MCF 10A (cell line): ENCODE measurements around the gene CCDC34. TPM values are rescaled to one million over a fixed set of nuclear protein-coding genes. Genes with fewer than 3 reads are reported as not detected.

Source experiments
- BruUV-seq: library from RNA; stranded (reverse); fragments of 400-500 nt; replicated peaks from 2 replicates; lab custom pipeline; 2021; lab: Mats Ljungman, UMichigan
- CTCF ChIA-PET: fragments of 300-600 bp; sonication (Branson Sonifier 250); formaldehyde crosslinking; extraction: SDS; loops from one replicate; lab custom pipeline; 2021; ENCODE audit warnings: antibody characterized with exemption, inconsistent platforms; lab: Yijun Ruan, JAX
- POLR2A ChIA-PET: fragments of 300-600, 350-650 bp; sonication (Branson Sonifier 250); formaldehyde crosslinking; extraction: SDS; loops from one replicate; lab custom pipeline; 2020; ENCODE audit warnings: antibody characterized with exemption, inconsistent platforms; lab: Yijun Ruan, JAX
- DNase-seq: peaks from one replicate; pipeline ENCODE4 v3.0.0-alpha.2; 2018; ENCODE audit not compliant: unreplicated experiment
- H3K27ac Mint-ChIP-seq: one replicate; pipeline ENCODE4 v1.8.0; 2022; ENCODE audit warnings: mild to moderate bottlenecking, low read depth, mixed read lengths; ENCODE audit not compliant: unreplicated experiment
- H3K27me3 Mint-ChIP-seq: one replicate; pipeline ENCODE4 v1.8.0; 2022; ENCODE audit warnings: mixed read lengths; ENCODE audit not compliant: insufficient read depth, unreplicated experiment
- H3K36me3 Mint-ChIP-seq: one replicate; pipeline ENCODE4 v1.8.0; 2022; ENCODE audit warnings: mild to moderate bottlenecking, moderate library complexity, mixed read lengths; ENCODE audit not compliant: insufficient read depth, unreplicated experiment
- H3K4me1 Mint-ChIP-seq: one replicate; pipeline ENCODE4 v1.8.0; 2022; ENCODE audit warnings: mixed read lengths; ENCODE audit not compliant: insufficient read depth, unreplicated experiment
- H3K4me3 Mint-ChIP-seq: one replicate; pipeline ENCODE4 v1.8.0; 2022; ENCODE audit warnings: mild to moderate bottlenecking, moderate library complexity, mixed read lengths; ENCODE audit not compliant: unreplicated experiment
- H3K9me3 Mint-ChIP-seq: one replicate; pipeline ENCODE4 v1.8.0; 2022; ENCODE audit warnings: mixed read lengths; ENCODE audit not compliant: unreplicated experiment
- intact Hi-C: fragments of 100-400 bp; cut with micrococcal nuclease; formaldehyde crosslinking; loops from 2 replicates; pipeline ENCODE4 v1.14.1; 2022
- total RNA-seq: library from RNA; stranded (reverse); gene quantifications from 2 replicates; pipeline ENCODE4 v1.2.3, GENCODE V29; 2022
- TF ChIP-seq, protein P1 (sequence below): fragments of 200-600 bp; IDR thresholded peaks from one replicate; pipeline ENCODE4 v1.8.0; 2022; ENCODE audit warnings: antibody characterized with exemption, mild to moderate bottlenecking; ENCODE audit not compliant: unreplicated experiment

Gene CCDC34
- total RNA-seq, 1 experiment from 2014 or later, result 11.1 TPM

DNA sequence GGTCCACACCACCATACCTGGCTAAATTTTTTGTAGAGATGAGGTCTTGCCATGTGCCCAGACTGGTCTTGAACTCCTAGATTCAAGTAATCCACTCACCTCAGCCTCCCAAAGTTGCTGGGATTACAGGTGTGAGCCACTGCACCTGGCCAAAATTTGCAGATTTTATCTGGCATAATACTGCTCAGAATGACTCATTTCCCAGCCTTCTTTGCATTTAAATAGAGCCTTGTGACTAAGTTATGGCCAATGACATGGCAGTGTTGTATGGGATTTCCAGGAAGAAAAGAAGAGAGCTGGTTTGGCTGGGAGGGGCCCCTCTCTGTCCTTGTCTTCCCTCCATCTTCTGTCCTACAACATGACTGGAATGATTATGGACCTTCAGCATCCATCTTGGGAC, 55.8 kb downstream of the CCDC34 start:
- intact Hi-C loops, result no loop called here
- H3K9me3 Mint-ChIP-seq, result peaks cover 7% of the 10 kb centered on the region
- ChIA-PET CTCF (interaction anchor here (1.8 to 4.8 kb wide), 3 partner anchors 12 to 179 kb away, joined by 4 to 51 read pairs (median 8); no protein-coding TSS in a partner anchor), POLR2A (no interaction called here)
- H3K4me1 Mint-ChIP-seq, result no peaks in the 10 kb centered on the region
- BruUV-seq, result no TSS peak
- TF ChIP-seq, protein P1, sequence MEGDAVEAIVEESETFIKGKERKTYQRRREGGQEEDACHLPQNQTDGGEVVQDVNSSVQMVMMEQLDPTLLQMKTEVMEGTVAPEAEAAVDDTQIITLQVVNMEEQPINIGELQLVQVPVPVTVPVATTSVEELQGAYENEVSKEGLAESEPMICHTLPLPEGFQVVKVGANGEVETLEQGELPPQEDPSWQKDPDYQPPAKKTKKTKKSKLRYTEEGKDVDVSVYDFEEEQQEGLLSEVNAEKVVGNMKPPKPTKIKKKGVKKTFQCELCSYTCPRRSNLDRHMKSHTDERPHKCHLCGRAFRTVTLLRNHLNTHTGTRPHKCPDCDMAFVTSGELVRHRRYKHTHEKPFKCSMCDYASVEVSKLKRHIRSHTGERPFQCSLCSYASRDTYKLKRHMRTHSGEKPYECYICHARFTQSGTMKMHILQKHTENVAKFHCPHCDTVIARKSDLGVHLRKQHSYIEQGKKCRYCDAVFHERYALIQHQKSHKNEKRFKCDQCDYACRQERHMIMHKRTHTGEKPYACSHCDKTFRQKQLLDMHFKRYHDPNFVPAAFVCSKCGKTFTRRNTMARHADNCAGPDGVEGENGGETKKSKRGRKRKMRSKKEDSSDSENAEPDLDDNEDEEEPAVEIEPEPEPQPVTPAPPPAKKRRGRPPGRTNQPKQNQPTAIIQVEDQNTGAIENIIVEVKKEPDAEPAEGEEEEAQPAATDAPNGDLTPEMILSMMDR, result no peak
- no peak overlapping the region for H3K4me3 Mint-ChIP-seq
- no peak for DNase-seq
- no peaks in the 10 kb centered on the region for H3K27me3 Mint-ChIP-seq
- H3K36me3 Mint-ChIP-seq, result no peaks in the 10 kb centered on the region
- H3K27ac Mint-ChIP-seq, result no peak overlapping the region

DNA sequence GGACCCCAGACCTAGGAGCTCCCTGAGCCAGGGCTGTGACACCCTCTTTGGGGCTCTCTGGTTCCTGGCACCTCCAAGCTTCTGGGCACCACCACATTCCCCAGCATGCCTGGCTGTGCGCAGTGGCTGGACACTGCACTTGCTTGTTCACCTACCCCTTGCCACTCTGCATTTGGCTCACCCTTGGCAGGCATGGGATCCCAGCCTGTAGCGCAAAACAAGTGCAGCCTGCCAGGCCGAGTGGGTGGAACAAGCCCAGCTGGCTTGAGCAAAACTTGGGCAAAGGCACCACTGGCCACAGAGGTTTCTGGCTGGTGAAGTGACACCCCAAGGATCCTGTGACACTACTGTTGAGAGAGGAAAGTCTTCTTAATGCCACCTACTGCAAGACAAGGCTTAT, 57.3 kb downstream of the CCDC34 start:
- BruUV-seq, result no TSS peak
- intact Hi-C loops, result no loop called here
- H3K4me3 Mint-ChIP-seq, result no peak overlapping the region
- ChIA-PET POLR2A (interaction anchor here (0.6 kb wide), 1 partner anchor 122 kb away, joined by 3 read pairs; no protein-coding TSS in a partner anchor), CTCF (interaction anchor here (0.6 to 4.8 kb wide), 6 partner anchors 9 to 204 kb away, joined by 3 to 51 read pairs (median 4); no protein-coding TSS in a partner anchor)
- DNase-seq, result no peak
- TF ChIP-seq, protein P1, result no peak
- peaks cover 4% of the 10 kb centered on the region for H3K4me1 Mint-ChIP-seq
- no peak overlapping the region for H3K27ac Mint-ChIP-seq
- peaks cover 7% of the 10 kb centered on the region for H3K9me3 Mint-ChIP-seq
- no peaks in the 10 kb centered on the region for H3K27me3 Mint-ChIP-seq
- H3K36me3 Mint-ChIP-seq, result no peaks in the 10 kb centered on the region

DNA sequence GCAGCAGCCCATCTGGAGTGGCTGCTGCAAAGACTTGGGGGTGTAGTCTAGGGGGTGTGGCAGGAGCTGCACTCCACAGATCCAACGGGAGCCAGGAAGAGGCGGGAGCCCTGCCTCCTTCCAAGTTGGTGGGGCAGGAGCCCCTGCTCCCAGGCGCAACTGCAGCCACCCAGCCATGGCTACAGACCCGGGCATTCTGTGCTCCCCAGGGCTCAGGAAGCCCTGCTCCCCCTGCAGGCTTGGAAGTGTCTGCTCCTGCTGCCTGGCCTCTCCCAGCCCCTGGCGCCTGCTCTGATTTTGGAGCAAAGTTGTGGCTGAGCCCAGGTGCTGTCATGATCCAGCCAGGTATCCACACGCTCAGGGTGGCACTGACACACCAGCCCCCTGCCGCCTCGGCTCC, 58.5 kb downstream of the CCDC34 start:
- no peak for DNase-seq
- H3K4me1 Mint-ChIP-seq, result peaks cover 4% of the 10 kb centered on the region
- no peak overlapping the region for H3K27ac Mint-ChIP-seq
- CTCF ChIA-PET, result interaction anchor here (0.9 kb wide), 1 partner anchor 273 kb away, joined by 3 read pairs; no protein-coding TSS in a partner anchor
- H3K36me3 Mint-ChIP-seq, result no peaks in the 10 kb centered on the region
- intact Hi-C loops, result no loop called here
- no TSS peak for BruUV-seq
- TF ChIP-seq, protein P1, result no peak
- no peak overlapping the region for H3K4me3 Mint-ChIP-seq
- no peaks in the 10 kb centered on the region for H3K27me3 Mint-ChIP-seq
- POLR2A ChIA-PET, result no interaction called here
- H3K9me3 Mint-ChIP-seq, result peaks cover 7% of the 10 kb centered on the region

DNA sequence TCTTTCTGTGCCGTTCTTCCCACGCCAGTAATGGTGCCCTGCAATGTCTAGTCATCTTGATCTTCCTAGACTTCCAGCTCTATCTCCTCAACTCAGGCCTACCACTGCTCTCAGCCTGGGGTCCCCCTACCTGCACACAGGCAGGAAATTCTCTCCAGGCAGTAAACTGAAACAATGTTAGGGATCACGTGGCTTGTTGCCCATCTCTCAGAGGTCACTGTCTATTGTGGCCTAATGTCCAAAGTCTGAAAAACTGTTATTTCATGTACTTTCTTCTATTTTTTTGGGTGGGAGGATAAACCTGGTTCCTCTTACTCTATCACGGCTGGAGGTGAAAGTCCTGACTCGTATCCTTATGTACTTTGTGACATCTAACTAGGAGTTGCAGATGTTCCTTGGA, 59.1 kb downstream of the CCDC34 start:
- DNase-seq, result no peak
- TF ChIP-seq, protein P1, result no peak
- peaks cover 4% of the 10 kb centered on the region for H3K4me1 Mint-ChIP-seq
- H3K9me3 Mint-ChIP-seq, result peaks cover 7% of the 10 kb centered on the region
- no peak overlapping the region for H3K27ac Mint-ChIP-seq
- intact Hi-C loops, result no loop called here
- ChIA-PET CTCF (interaction anchor here (0.7 kb wide), 1 partner anchor 73 kb away, joined by 3 read pairs; no protein-coding TSS in a partner anchor), POLR2A (no interaction called here)
- H3K27me3 Mint-ChIP-seq, result no peaks in the 10 kb centered on the region
- H3K4me3 Mint-ChIP-seq, result no peak overlapping the region
- BruUV-seq, result no TSS peak
- H3K36me3 Mint-ChIP-seq, result no peaks in the 10 kb centered on the region
